Mucosa of stomach (tissue), 1 donor: ENCODE results near the gene CASQ2.

ENCODE experiments used
- H3K27me3 ChIP-seq: one replicate; pipeline ENCODE4 v1.7.0; 2013; ENCODE audit warnings: mild to moderate bottlenecking, low read length; ENCODE audit not compliant: control insufficient read depth, insufficient read depth
- H3K36me3 ChIP-seq: one replicate; pipeline ENCODE4 v1.7.0; 2013; ENCODE audit warnings: low read length; ENCODE audit not compliant: control insufficient read depth, insufficient read depth
- H3K4me1 ChIP-seq: one replicate; pipeline ENCODE4 v1.7.0; 2013; ENCODE audit warnings: mild to moderate bottlenecking, low read length; ENCODE audit not compliant: control insufficient read depth, insufficient read depth
- H3K4me3 ChIP-seq: one replicate; pipeline ENCODE4 v1.7.0; 2013; ENCODE audit warnings: low read length
- H3K9ac ChIP-seq: one replicate; pipeline ENCODE4 v1.7.0; 2013; ENCODE audit warnings: mild to moderate bottlenecking, low read length, moderate library complexity
- H3K9me3 ChIP-seq: one replicate; pipeline ENCODE4 v1.7.0; 2013; ENCODE audit warnings: mild to moderate bottlenecking, low read length, moderate library complexity; ENCODE audit not compliant: control insufficient read depth
- donor health status: Pancreatic carcinoma.

The CASQ2 gene

GRCh38 chr1:115705085-115705951, 63.2 kb downstream of the CASQ2 start:
- H3K9me3 ChIP-seq, result no peaks in the 10 kb centered on the region
- H3K4me3 ChIP-seq, result no peak overlapping the region
- no peaks in the 10 kb centered on the region for H3K36me3 ChIP-seq
- H3K4me1 ChIP-seq, result no peaks in the 10 kb centered on the region
- no peaks in the 10 kb centered on the region for H3K27me3 ChIP-seq
- no peak overlapping the region for H3K9ac ChIP-seq

- no peak overlapping the region for H3K9ac ChIP-seq
- no peaks in the 10 kb centered on the region for H3K27me3 ChIP-seq
- H3K4me1 ChIP-seq, result no peaks in the 10 kb centered on the region
- no peaks in the 10 kb centered on the region for H3K36me3 ChIP-seq
- H3K4me3 ChIP-seq, result no peak overlapping the region
- H3K9me3 ChIP-seq, result no peaks in the 10 kb centered on the region
These were observed 65.6 kb downstream of the CASQ2 start for GRCh38 chr1:115702959-115703358.

GRCh38 chr1:115701090-115701489, 67.4 kb downstream of the CASQ2 start:
- Histone ChIP-seq H3K27me3 (no peaks in the 10 kb centered on the region), H3K4me1 (no peaks in the 10 kb centered on the region), H3K9me3 (no peaks in the 10 kb centered on the region), H3K4me3 (no peak overlapping the region), H3K36me3 (no peaks in the 10 kb centered on the region), H3K9ac (no peak overlapping the region)

- Histone ChIP-seq H3K9me3 (no peaks in the 10 kb centered on the region), H3K27me3 (no peaks in the 10 kb centered on the region), H3K4me3 (no peak overlapping the region), H3K4me1 (no peaks in the 10 kb centered on the region), H3K36me3 (no peaks in the 10 kb centered on the region), H3K9ac (no peak overlapping the region)
These were observed 70.9 kb downstream of the CASQ2 start for GRCh38 chr1:115697619-115698018.

- Histone ChIP-seq H3K9ac (no peak overlapping the region), H3K4me1 (no peaks in the 10 kb centered on the region), H3K36me3 (no peaks in the 10 kb centered on the region), H3K4me3 (no peak overlapping the region), H3K9me3 (no peaks in the 10 kb centered on the region), H3K27me3 (no peaks in the 10 kb centered on the region)
These were observed 73.7 kb downstream of the CASQ2 start for GRCh38 chr1:115694805-115695204.

GRCh38 chr1:115692224-115692623, 76.3 kb downstream of the CASQ2 start:
- H3K4me1 ChIP-seq, result no peaks in the 10 kb centered on the region
- H3K9me3 ChIP-seq, result no peaks in the 10 kb centered on the region
- H3K36me3 ChIP-seq, result no peaks in the 10 kb centered on the region
- H3K4me3 ChIP-seq, result no peak overlapping the region
- H3K9ac ChIP-seq, result no peak overlapping the region
- H3K27me3 ChIP-seq, result no peaks in the 10 kb centered on the region

- Histone ChIP-seq H3K4me1 (no peaks in the 10 kb centered on the region), H3K9ac (no peak overlapping the region), H3K36me3 (no peaks in the 10 kb centered on the region), H3K4me3 (no peak overlapping the region), H3K27me3 (no peaks in the 10 kb centered on the region), H3K9me3 (no peaks in the 10 kb centered on the region)
These were observed 77.5 kb downstream of the CASQ2 start for GRCh38 chr1:115690972-115691371.

GRCh38 chr1:115687744-115688143, 80.8 kb downstream of the CASQ2 start:
- no peaks in the 10 kb centered on the region for H3K9me3 ChIP-seq
- H3K4me1 ChIP-seq, result no peaks in the 10 kb centered on the region
- no peaks in the 10 kb centered on the region for H3K36me3 ChIP-seq
- no peaks in the 10 kb centered on the region for H3K27me3 ChIP-seq
- no peak overlapping the region for H3K4me3 ChIP-seq
- H3K9ac ChIP-seq, result no peak overlapping the region

- no peak overlapping the region for H3K4me3 ChIP-seq
- H3K9me3 ChIP-seq, result no peaks in the 10 kb centered on the region
- no peaks in the 10 kb centered on the region for H3K4me1 ChIP-seq
- no peaks in the 10 kb centered on the region for H3K27me3 ChIP-seq
- no peaks in the 10 kb centered on the region for H3K36me3 ChIP-seq
- H3K9ac ChIP-seq, result no peak overlapping the region
These were observed 83.3 kb downstream of the CASQ2 start for GRCh38 chr1:115685029-115685705.

- no peaks in the 10 kb centered on the region for H3K36me3 ChIP-seq
- H3K9ac ChIP-seq, result no peak overlapping the region
- no peak overlapping the region for H3K4me3 ChIP-seq
- no peaks in the 10 kb centered on the region for H3K9me3 ChIP-seq
- no peaks in the 10 kb centered on the region for H3K27me3 ChIP-seq
- peaks cover 5% of the 10 kb centered on the region for H3K4me1 ChIP-seq
These were observed 85.7 kb downstream of the CASQ2 start for GRCh38 chr1:115682792-115683191.

- Histone ChIP-seq H3K4me1 (peaks cover 8% of the 10 kb centered on the region), H3K9ac (no peak overlapping the region), H3K27me3 (no peaks in the 10 kb centered on the region), H3K36me3 (no peaks in the 10 kb centered on the region), H3K4me3 (no peak overlapping the region), H3K9me3 (no peaks in the 10 kb centered on the region)
These were observed 87.8 kb downstream of the CASQ2 start for GRCh38 chr1:115680730-115681111.

GRCh38 chr1:115679141-115679611, 89.3 kb downstream of the CASQ2 start:
- peaks cover 8% of the 10 kb centered on the region for H3K4me1 ChIP-seq
- no peak overlapping the region for H3K9ac ChIP-seq
- H3K36me3 ChIP-seq, result no peaks in the 10 kb centered on the region
- H3K4me3 ChIP-seq, result no peak overlapping the region
- H3K9me3 ChIP-seq, result no peaks in the 10 kb centered on the region
- H3K27me3 ChIP-seq, result no peaks in the 10 kb centered on the region
